Suprapubic skin (tissue), 4 donors: ENCODE results near the gene FBRS. TPM values are rescaled to one million over a fixed set of nuclear protein-coding genes. Genes with fewer than 3 reads are reported as not detected.
A peak's percentile ranks its signal among the peaks of the same experiment; 100 is the strongest.

Experiments
- DNase-seq, 2 donors: peaks; one replicate each; pipeline ENCODE4 v3.0.0-alpha.2; 2019; ENCODE audit warnings: low spot score in 2 of 2
- H3K27ac ChIP-seq: fragments of 200-600 bp; sonication (generic); one replicate; pipeline ENCODE4 v1.5.1; 2019
- H3K27me3 ChIP-seq: fragments of 200-600 bp; sonication (generic); one replicate; pipeline ENCODE4 v1.5.1; 2019
- H3K36me3 ChIP-seq: fragments of 200-600 bp; sonication (generic); one replicate; pipeline ENCODE4 v1.5.1; 2019
- H3K4me1 ChIP-seq: fragments of 200-600 bp; sonication (generic); one replicate; pipeline ENCODE4 v1.5.1; 2019
- H3K4me3 ChIP-seq: fragments of 200-600 bp; sonication (generic); one replicate; pipeline ENCODE4 v1.5.1; 2019; ENCODE audit warnings: mild to moderate bottlenecking
- H3K9me3 ChIP-seq: fragments of 200-600 bp; sonication (generic); one replicate; pipeline ENCODE4 v1.5.1; 2019
- CTCF ChIP-seq, 2 donors: fragments of 200-600 bp in 1 of 2; fragments of 450-650 bp in 1 of 2; sonication (generic) in 1 of 2; IDR thresholded peaks; one replicate each; pipeline ENCODE4 v1.5.1; 2016 to 2019; ENCODE audit warnings: antibody characterized with exemption in 2 of 2, mild to moderate bottlenecking in 1 of 2, moderate library complexity in 1 of 2
- EP300 ChIP-seq: sonication (generic); formaldehyde crosslinking; IDR thresholded peaks from one replicate; pipeline ENCODE4 v1.6.1; 2017; ENCODE audit warnings: antibody characterized with exemption
- POLR2A ChIP-seq, 2 donors: fragments of 450-650 bp; IDR thresholded peaks; one replicate each; pipeline ENCODE4 v1.6.1; 2017; ENCODE audit warnings: antibody characterized with exemption in 2 of 2, mild to moderate bottlenecking in 2 of 2, moderate library complexity in 2 of 2
- POLR2AphosphoS5 ChIP-seq, 3 donors: sonication (generic); formaldehyde crosslinking; IDR thresholded peaks; one replicate each; pipeline ENCODE4 v1.6.1; 2017; ENCODE audit warnings: antibody characterized with exemption in 3 of 3
- WGBS: methylation state at CpG from one replicate; pipeline ENCODE4 v1.1.5; 2018; 5-methylcytosine and 5-hydroxymethylcytosine counted together
- total RNA-seq, 4 donors: library from RNA; depleted of rRNA; stranded (reverse); fragments of >200 nt; gene quantifications; one replicate each; pipeline ENCODE4 v1.1.0, GENCODE V29; 2016

The FBRS gene
- total RNA-seq, 4 donors from 2014 or later: 64.5 to 81.3 (median 73.1) TPM

GRCh38 chr16:30654856-30655255, 3.4 kb upstream of the FBRS start:
- H3K27ac ChIP-seq: no peak overlapping the region
- H3K27me3 ChIP-seq: no peaks in the 10 kb centered on the region
- peaks cover 28% of the 10 kb centered on the region for H3K4me1 ChIP-seq
- H3K9me3 ChIP-seq: no peaks in the 10 kb centered on the region
- H3K36me3 ChIP-seq: peaks cover 39% of the 10 kb centered on the region
- H3K4me3 ChIP-seq: no peak overlapping the region
- DNase-seq: no peak
- WGBS: 86% methylated on average over 15 of the region's 18 CpGs
- no peak for TF ChIP-seq POLR2A (IDR thresholded peaks at IDR 0.05)
- no peak for TF ChIP-seq POLR2AphosphoS5 (IDR thresholded peaks at IDR 0.05)
- no peak for TF ChIP-seq CTCF (IDR thresholded peaks at IDR 0.05)
- no peak for TF ChIP-seq EP300

GRCh38 chr16:30655815-30656347, 2.4 kb upstream of the FBRS start:
- H3K4me3 ChIP-seq: no peak overlapping the region
- no peak for DNase-seq
- H3K4me1 ChIP-seq: peaks cover 36% of the 10 kb centered on the region
- H3K9me3 ChIP-seq: no peaks in the 10 kb centered on the region
- H3K36me3 ChIP-seq: peaks cover 39% of the 10 kb centered on the region
- 95% methylated on average over 12 of the region's 12 CpGs for WGBS
- H3K27me3 ChIP-seq: no peaks in the 10 kb centered on the region
- TF ChIP-seq CTCF (IDR thresholded peaks at IDR 0.05): no peak
- TF ChIP-seq EP300: no peak
- TF ChIP-seq POLR2AphosphoS5 (IDR thresholded peaks at IDR 0.05): no peak
- no peak for TF ChIP-seq POLR2A (IDR thresholded peaks at IDR 0.05)
- no peak overlapping the region for H3K27ac ChIP-seq

- Histone ChIP-seq H3K4me1 (peaks cover 41% of the 10 kb centered on the region), H3K36me3 (peaks cover 41% of the 10 kb centered on the region), H3K27ac (no peak overlapping the region), H3K27me3 (no peaks in the 10 kb centered on the region), H3K9me3 (no peaks in the 10 kb centered on the region), H3K4me3 (no peak overlapping the region)
- WGBS: 93% methylated on average over 8 of the region's 8 CpGs
- no peak for TF ChIP-seq POLR2AphosphoS5 (IDR thresholded peaks at IDR 0.05)
- no peak for DNase-seq
Observed at GRCh38 chr16:30656388-30656787, 1.8 kb upstream of the FBRS start.

- Histone ChIP-seq H3K4me1 (peaks cover 41% of the 10 kb centered on the region), H3K9me3 (no peaks in the 10 kb centered on the region), H3K27ac (peak overlapping the region; percentile 97), H3K36me3 (peaks cover 49% of the 10 kb centered on the region), H3K4me3 (peak overlapping the region; percentile 65), H3K27me3 (no peaks in the 10 kb centered on the region)
- 49% methylated on average over 19 of the region's 32 CpGs for WGBS
- DNase-seq: no peak
- TF ChIP-seq CTCF (IDR thresholded peaks at IDR 0.05): no peak
- TF ChIP-seq EP300: no peak
- no peak for TF ChIP-seq POLR2AphosphoS5 (IDR thresholded peaks at IDR 0.05)
- no peak for TF ChIP-seq POLR2A (IDR thresholded peaks at IDR 0.05)
Observed at GRCh38 chr16:30656974-30657865, 1.0 kb upstream of the FBRS start.

- peak; percentile 89 to 91 for DNase-seq
- H3K9me3 ChIP-seq: no peaks in the 10 kb centered on the region
- no peaks in the 10 kb centered on the region for H3K27me3 ChIP-seq
- H3K4me3 ChIP-seq: peak overlapping the region; percentile 65
- TF ChIP-seq CTCF (IDR thresholded peaks at IDR 0.05) (peak; percentile 2 to 10), POLR2A (IDR thresholded peaks at IDR 0.05) (peak in 1 of 2 donors; percentile 10), EP300 (no peak), POLR2AphosphoS5 (IDR thresholded peaks at IDR 0.05) (peak in 1 of 3 donors; percentile 12)
- WGBS: 1% methylated on average over 23 of the region's 64 CpGs
- peaks cover 53% of the 10 kb centered on the region for H3K36me3 ChIP-seq
- H3K27ac ChIP-seq: peak overlapping the region; percentile 97
- H3K4me1 ChIP-seq: peaks cover 54% of the 10 kb centered on the region
Observed at GRCh38 chr16:30658731-30659506, 688 bp downstream of the FBRS start.
